NCI-H1105 treated with DMSO at 0.1 percent for 48 hours (cell line): ENCODE data around the gene ABHD2.
"Not testable (repeated sequence)": the region's sequence is repeated elsewhere in the genome, so short reads cannot be mapped to it uniquely, and the experiment has no call there.

Experiments used
- DNase-seq: peaks from one replicate; lab custom pipeline; 2025; lab: John Stamatoyannopoulos, UW

Gene ABHD2

DNA sequence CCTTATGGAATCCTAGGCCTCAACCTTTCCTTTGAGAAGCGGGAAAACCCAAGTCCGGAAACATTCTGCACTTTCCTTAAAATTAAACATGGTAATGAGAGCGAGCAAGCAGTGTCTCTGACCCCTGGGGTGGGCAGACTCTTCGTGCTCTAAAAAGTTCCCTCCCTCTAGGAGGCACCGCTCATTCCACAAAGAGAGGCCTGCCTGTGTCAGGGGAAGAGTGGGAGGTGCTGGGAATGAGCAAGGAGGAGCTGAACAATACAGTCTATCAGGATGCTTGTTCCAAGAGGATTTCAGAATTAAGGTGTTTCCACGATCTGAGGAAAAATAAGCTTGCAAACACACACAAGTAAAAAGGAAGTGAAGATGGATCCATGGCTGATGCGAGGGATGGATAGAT lies 139.2 kb downstream of the ABHD2 start:
- DNase-seq, result no peak

DNA sequence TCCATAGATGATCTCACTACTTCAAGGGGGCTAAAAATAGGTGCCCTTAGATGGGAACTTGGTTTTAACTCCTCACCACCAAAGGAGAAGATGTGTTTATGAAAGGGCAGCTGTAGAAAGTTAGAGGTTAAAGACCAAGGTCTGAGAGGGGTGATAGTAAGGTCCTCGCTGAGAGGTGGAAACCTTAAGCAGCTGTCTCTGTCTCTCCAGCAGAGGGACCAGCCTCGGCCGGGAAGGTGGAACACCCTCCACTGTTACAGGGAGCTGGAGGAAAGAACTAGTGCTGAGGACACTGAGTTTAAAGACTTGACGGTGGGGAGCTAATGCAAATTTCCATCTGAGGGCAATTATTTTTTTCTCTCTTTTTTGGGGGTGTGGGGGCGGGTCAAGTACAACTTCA lies 142.0 kb downstream of the ABHD2 start:
- DNase-seq, result no peak

DNA sequence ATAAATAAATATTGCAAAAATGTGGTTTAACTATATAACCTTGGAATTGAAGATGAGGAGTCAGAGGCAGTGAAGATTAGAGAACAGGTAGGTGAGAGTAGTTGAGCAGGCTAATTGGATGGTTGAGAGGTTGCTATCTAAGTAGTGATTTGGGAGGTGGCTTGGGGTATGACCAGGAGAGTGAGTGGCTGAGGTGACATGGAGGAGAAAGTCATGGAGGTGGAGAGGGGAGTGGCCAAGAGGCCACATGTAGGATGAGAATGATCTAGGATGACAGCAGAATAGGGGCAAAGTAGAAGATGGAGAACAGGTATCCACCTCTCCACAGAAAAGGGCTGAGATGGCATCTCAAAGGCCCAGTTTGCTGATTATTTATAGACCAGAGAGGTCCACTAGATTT lies 143.6 kb downstream of the ABHD2 start:
- no peak for DNase-seq

DNA sequence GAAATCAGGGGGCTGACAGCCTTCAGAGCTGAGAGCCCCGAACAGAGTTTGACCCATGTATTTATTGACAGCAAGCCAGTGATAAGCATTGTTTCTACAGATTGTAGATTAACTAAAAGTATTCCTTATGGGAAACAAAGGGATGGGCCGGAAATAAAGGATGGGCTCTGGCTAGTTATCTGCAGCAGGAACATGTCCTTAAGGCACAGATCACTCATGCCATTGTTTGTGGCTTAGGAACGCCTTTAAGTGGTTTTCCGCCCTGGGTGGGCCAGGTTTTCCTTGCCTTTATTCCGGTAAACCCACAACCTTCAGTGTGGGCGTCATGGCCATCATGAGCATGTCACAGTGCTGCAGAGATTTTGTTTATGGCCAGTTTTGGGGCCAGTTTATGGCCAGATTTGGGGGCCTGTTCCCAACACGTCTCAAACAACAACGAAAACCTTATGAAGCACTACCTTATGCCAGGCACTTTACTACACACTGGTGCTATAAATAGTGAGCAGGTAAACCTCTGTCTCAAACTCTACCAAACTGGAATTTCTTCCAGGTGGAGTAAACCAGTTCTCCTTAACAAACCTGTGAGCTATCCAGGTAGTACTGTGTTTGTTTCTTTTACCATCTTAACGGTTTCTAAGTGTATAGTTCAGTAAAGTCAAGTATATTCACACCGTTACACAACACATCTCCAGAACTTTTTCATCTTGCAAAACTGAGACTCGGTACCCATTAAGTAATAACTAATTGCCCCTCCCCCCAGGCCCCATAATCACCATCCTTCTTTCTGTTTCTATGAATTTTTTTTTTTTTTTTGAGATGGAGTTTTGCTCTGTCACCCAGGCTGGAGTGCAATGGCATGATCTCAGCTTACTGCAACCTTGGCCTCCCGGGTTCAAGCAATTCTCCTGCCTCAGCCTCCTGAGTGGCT lies 151.9 kb downstream of the ABHD2 start:
- not testable (repeated sequence) for DNase-seq

DNA sequence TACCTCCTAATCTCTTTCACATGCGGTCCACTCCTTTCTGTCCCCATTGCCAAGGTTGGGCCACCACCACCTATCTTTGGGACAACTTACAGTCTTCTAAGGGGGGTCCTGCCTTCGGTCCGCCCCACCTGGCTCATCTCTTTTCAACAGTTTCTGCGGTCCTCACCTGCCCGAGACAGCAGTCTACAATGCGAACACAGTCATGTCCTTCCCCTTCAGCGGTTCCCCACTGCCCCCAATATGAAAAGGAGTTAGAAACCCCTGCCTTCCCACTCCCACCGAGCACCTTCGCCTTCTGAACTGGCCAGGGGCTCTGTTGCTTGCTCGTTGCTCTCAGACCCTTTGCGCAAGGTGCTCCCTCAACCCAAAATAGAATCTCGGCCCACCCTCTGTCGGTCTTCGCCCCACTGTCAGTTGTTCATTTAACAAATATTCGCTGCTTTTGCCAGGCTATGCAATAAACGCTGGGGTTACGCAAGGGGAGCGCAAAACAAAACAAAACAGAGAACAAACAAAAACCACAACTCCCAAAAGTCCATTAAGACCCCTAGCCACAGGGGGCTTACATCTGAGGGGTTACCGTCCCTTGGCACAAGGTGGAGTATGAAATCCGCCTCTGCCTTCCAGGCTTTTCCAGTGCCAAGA lies 154.9 kb downstream of the ABHD2 start:
- DNase-seq, result no peak

DNA sequence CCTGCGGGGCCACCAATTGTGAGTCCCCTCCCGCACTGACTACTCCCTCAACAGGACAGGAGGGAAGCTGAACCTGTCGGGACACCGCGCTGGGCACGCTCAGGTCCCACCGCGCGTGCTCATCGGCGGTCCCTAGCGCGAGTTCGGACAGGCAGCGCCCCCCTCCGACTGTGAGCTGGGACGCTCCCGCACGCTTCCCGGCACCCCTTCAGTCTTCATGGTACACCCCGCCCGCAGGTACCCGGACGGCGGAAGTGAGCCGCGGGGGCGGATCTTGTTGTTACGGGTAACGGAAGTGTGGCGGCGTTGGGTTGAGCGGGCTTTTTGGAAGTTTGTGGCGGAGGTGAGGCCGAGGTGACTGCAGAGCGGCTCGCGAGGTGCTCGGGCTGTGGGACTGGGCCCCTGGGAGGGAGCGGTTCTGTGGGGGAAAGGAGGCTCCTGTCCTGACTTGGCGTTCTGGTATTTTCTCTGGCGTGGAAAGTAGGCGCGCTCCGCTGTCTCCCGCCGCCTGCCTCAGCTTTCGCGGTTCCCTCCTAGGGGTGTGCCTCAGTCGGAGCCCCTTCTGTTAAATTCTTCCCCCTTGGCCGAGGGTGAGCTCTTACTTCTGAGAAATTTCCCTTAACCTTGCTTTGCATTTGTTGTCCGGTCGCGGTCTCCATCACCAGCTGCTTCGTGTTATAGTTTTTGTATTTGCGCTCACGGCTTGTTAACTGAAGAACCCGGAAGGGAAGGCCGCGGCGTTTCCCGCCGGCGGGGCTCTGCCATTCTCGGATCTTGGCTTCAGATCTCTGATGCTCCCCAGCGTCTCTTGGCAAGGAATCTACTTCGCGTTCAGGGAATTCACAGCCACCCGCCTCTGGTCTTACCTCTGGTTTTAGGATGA lies 155.7 kb downstream of the ABHD2 start, which contains the start of gene FANCI:
FANCI (plus strand) TSS at position 289 of the 883 bp plus-strand sequence. CDS start 3,669 bp downstream, outside the sequence.
- DNase-seq, result peak; percentile 73

DNA sequence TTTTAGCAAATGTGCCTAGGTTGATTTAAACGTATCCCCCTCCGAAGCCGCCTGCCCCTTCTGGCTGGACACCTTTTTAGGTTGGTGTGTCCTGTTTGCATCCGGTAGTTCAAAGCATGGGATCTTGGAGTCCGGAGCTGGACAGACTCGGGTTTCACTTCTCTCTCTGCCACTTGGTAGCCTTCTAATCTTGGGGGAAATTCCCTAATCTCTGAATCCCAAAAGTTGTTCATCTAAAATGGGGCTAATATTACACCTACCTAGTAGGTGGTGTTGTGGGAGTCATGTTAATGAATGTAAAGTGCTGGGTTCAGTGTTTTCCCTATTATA lies 156.3 kb downstream of the ABHD2 start:
- no peak for DNase-seq

DNA sequence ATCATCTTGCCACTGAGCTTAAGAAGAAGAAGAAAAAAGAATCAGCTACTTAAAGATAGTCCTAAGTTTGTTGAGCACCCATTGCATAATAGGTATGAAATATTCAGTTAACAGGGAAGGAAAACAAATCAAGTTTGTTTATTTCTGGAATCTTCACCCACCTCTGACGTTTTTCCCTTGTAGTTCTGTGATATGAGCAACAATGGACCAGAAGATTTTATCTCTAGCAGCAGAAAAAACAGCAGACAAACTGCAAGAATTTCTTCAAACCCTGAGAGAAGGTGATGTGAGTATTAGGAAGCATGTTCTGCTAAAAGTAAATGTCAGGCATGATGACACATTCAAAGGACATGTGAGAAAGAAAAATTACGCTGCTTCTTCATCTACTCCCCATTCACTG lies 159.2 kb downstream of the ABHD2 start:
- DNase-seq, result no peak

DNA sequence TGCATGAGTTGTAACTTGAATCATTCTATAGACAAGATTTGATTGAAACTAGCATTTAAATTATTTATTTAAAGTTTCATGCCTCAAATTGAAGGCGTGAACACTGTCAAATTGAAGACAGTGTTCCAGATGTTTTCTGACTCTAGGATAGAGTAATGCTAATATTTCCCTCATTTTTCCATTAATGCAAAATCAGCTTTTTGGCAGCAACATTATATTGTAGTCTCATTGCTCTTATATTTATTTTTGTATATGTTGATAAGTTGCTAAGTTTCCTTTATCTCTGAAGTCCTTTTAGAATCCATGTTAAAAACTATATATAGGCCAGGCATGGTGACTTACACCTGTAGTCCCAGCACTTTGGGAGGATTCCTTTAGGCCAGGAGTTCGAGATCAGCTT lies 160.3 kb downstream of the ABHD2 start:
- DNase-seq, result no peak

DNA sequence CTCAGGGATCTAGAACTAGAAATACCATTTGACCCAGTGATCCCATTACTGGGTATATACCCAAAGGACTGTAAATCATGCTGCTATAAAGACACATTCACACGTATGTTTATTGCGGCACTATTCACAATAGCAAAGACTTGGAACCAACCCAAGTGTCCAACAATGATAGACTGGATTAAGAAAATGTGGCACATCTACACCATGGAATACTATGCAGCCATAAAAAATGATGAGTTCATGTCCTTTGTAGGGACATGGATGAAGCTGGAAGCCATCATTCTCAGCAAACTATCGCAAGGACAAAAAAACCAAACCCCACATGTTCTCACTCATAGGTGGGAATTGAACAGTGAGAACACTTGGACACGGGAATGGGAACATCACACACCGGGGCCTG lies 161.9 kb downstream of the ABHD2 start:
- DNase-seq, result not testable (repeated sequence)
